GM23338 (cell line): ENCODE measurements around the gene ZNF565. TPM values are rescaled to one million over a fixed set of nuclear protein-coding genes. Genes with fewer than 3 reads are reported as not detected.

ENCODE experiments used
- CREB1 ChIP-seq: fragments of 250-450 bp; sonication (Bioruptor Pico); IDR thresholded peaks from 2 replicates; pipeline ENCODE4 v1.5.0; 2020; ENCODE audit warnings: low read depth, mild to moderate bottlenecking, moderate library complexity
- EZH2 ChIP-seq: fragments of 200-600 bp; sonication (generic); IDR thresholded peaks from one replicate; pipeline ENCODE4 v1.8.0; 2017; ENCODE audit warnings: antibody characterized with exemption, mild to moderate bottlenecking, low read depth; ENCODE audit not compliant: unreplicated experiment
- NANOG ChIP-seq: IDR thresholded peaks from 2 replicates; pipeline ENCODE4 v1.6.1; 2016; ENCODE audit warnings: antibody characterized with exemption, borderline replicate concordance
- POLR2AphosphoS5 ChIP-seq: IDR thresholded peaks from 2 replicates; pipeline ENCODE4 v1.6.1; 2016; ENCODE audit warnings: antibody characterized with exemption, low read depth
- STAT1 ChIP-seq: IDR thresholded peaks from one replicate; pipeline ENCODE4 v1.6.1; 2016; ENCODE audit warnings: antibody characterized with exemption; ENCODE audit not compliant: unreplicated experiment
- ZNF114 ChIP-seq: fragments of 250-450 bp; sonication (Bioruptor Pico); IDR thresholded peaks from 2 replicates; pipeline ENCODE4 v1.5.0; 2020; ENCODE audit warnings: mild to moderate bottlenecking, moderate library complexity
- ZNF331 ChIP-seq: fragments of 250-450 bp; sonication (Bioruptor Pico); IDR thresholded peaks from 2 replicates; pipeline ENCODE4 v1.5.0; 2020; ENCODE audit warnings: low read depth, mild to moderate bottlenecking, moderate library complexity
- polyA plus RNA-seq: library from polyadenylated mRNA; unstranded; fragments of >200 nt; fragmentation: Nextera tagmentation; extraction: Ambion mirVana; gene quantifications from 2 replicates; pipeline ENCODE4 v1.2.1, GENCODE V29; 2016
- total RNA-seq: library from RNA; depleted of rRNA; stranded (reverse); fragments of >200 nt; shearing (Covaris generic); gene quantifications from 2 replicates; pipeline ENCODE4 v1.2.3, GENCODE V29; 2014
- TF ChIP-seq, protein P1 (sequence below): fragments of 250-450 bp; sonication (Bioruptor Pico); IDR thresholded peaks from 2 replicates; pipeline ENCODE4 v1.5.0; 2020; ENCODE audit warnings: mild to moderate bottlenecking, moderate library complexity
- TF ChIP-seq, protein P2 (sequence below): IDR thresholded peaks from 2 replicates; pipeline ENCODE4 v1.6.1; 2016; ENCODE audit warnings: antibody characterized with exemption
- TF ChIP-seq, protein P3 (sequence below): IDR thresholded peaks from one replicate; pipeline ENCODE4 v1.6.1; 2018; ENCODE audit warnings: antibody characterized with exemption; ENCODE audit not compliant: unreplicated experiment
- TF ChIP-seq, protein P4 (sequence below), 2 experiments: fragments of 200-600 bp in 1 of 2; sonication (generic) in 1 of 2; conservative IDR thresholded peaks; 2 replicates each; pipeline versions ENCODE4 v1.5.1 to v1.6.1; 2016 to 2017; ENCODE audit warnings: antibody characterized with exemption in 2 of 2, low read depth in 2 of 2, mild to moderate bottlenecking in 2 of 2, moderate library complexity in 1 of 2

ZNF565 gene
- total and polyA plus RNA-seq, 2 experiments from 2014 or later: 2.4 to 3.2 TPM

DNA sequence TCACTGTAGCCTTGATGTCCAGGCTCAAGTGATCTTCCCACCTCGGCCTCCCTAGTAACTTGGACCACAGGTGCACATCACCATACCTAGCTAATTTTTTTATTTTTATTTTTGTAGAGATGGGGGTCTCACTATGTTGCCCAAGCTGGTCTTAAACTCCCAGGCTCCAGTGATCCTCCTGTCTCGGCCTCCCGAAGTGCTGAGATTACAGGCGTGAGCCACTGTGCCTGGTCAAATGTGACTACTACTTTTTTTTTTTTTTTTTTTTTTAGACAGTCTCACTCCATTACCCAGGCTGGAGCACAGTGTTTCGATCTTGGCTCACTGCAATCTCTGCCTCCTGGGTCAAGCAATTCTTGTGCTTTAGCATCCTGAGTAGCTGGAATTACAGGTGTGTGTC is 41.6 kb downstream of the ZNF565 start (continued):
- TF ChIP-seq, protein P1, sequence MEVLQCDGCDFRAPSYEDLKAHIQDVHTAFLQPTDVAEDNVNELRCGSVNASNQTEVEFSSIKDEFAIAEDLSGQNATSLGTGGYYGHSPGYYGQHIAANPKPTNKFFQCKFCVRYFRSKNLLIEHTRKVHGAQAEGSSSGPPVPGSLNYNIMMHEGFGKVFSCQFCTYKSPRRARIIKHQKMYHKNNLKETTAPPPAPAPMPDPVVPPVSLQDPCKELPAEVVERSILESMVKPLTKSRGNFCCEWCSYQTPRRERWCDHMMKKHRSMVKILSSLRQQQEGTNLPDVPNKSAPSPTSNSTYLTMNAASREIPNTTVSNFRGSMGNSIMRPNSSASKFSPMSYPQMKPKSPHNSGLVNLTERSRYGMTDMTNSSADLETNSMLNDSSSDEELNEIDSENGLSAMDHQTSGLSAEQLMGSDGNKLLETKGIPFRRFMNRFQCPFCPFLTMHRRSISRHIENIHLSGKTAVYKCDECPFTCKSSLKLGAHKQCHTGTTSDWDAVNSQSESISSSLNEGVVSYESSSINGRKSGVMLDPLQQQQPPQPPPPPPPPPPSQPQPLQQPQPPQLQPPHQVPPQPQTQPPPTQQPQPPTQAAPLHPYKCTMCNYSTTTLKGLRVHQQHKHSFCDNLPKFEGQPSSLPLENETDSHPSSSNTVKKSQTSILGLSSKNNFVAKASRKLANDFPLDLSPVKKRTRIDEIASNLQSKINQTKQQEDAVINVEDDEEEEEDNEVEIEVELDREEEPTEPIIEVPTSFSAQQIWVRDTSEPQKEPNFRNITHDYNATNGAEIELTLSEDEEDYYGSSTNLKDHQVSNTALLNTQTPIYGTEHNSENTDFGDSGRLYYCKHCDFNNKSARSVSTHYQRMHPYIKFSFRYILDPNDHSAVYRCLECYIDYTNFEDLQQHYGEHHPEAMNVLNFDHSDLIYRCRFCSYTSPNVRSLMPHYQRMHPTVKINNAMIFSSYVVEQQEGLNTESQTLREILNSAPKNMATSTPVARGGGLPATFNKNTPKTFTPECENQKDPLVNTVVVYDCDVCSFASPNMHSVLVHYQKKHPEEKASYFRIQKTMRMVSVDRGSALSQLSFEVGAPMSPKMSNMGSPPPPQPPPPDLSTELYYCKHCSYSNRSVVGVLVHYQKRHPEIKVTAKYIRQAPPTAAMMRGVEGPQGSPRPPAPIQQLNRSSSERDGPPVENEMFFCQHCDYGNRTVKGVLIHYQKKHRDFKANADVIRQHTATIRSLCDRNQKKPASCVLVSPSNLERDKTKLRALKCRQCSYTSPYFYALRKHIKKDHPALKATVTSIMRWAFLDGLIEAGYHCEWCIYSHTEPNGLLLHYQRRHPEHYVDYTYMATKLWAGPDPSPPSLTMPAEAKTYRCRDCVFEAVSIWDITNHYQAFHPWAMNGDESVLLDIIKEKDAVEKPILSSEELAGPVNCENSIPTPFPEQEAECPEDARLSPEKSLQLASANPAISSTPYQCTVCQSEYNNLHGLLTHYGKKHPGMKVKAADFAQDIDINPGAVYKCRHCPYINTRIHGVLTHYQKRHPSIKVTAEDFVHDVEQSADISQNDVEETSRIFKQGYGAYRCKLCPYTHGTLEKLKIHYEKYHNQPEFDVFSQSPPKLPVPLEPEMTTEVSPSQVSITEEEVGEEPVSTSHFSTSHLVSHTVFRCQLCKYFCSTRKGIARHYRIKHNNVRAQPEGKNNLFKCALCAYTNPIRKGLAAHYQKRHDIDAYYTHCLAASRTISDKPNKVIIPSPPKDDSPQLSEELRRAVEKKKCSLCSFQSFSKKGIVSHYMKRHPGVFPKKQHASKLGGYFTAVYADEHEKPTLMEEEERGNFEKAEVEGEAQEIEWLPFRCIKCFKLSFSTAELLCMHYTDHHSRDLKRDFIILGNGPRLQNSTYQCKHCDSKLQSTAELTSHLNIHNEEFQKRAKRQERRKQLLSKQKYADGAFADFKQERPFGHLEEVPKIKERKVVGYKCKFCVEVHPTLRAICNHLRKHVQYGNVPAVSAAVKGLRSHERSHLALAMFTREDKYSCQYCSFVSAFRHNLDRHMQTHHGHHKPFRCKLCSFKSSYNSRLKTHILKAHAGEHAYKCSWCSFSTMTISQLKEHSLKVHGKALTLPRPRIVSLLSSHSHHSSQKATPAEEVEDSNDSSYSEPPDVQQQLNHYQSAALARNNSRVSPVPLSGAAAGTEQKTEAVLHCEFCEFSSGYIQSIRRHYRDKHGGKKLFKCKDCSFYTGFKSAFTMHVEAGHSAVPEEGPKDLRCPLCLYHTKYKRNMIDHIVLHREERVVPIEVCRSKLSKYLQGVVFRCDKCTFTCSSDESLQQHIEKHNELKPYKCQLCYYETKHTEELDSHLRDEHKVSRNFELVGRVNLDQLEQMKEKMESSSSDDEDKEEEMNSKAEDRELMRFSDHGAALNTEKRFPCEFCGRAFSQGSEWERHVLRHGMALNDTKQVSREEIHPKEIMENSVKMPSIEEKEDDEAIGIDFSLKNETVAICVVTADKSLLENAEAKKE (CRISPR knock-in tag): no peak
- TF ChIP-seq STAT1 (no peak), POLR2AphosphoS5 (no peak), ZNF114 (CRISPR knock-in tag) (no peak), CREB1 (CRISPR knock-in tag) (no peak), NANOG (no peak), EZH2 (no peak), ZNF331 (CRISPR knock-in tag) (no peak)
- TF ChIP-seq, protein P2, sequence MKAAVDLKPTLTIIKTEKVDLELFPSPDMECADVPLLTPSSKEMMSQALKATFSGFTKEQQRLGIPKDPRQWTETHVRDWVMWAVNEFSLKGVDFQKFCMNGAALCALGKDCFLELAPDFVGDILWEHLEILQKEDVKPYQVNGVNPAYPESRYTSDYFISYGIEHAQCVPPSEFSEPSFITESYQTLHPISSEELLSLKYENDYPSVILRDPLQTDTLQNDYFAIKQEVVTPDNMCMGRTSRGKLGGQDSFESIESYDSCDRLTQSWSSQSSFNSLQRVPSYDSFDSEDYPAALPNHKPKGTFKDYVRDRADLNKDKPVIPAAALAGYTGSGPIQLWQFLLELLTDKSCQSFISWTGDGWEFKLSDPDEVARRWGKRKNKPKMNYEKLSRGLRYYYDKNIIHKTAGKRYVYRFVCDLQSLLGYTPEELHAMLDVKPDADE: no peak
- TF ChIP-seq, protein P3, sequence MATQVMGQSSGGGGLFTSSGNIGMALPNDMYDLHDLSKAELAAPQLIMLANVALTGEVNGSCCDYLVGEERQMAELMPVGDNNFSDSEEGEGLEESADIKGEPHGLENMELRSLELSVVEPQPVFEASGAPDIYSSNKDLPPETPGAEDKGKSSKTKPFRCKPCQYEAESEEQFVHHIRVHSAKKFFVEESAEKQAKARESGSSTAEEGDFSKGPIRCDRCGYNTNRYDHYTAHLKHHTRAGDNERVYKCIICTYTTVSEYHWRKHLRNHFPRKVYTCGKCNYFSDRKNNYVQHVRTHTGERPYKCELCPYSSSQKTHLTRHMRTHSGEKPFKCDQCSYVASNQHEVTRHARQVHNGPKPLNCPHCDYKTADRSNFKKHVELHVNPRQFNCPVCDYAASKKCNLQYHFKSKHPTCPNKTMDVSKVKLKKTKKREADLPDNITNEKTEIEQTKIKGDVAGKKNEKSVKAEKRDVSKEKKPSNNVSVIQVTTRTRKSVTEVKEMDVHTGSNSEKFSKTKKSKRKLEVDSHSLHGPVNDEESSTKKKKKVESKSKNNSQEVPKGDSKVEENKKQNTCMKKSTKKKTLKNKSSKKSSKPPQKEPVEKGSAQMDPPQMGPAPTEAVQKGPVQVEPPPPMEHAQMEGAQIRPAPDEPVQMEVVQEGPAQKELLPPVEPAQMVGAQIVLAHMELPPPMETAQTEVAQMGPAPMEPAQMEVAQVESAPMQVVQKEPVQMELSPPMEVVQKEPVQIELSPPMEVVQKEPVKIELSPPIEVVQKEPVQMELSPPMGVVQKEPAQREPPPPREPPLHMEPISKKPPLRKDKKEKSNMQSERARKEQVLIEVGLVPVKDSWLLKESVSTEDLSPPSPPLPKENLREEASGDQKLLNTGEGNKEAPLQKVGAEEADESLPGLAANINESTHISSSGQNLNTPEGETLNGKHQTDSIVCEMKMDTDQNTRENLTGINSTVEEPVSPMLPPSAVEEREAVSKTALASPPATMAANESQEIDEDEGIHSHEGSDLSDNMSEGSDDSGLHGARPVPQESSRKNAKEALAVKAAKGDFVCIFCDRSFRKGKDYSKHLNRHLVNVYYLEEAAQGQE: no peak
- TF ChIP-seq, protein P4, sequence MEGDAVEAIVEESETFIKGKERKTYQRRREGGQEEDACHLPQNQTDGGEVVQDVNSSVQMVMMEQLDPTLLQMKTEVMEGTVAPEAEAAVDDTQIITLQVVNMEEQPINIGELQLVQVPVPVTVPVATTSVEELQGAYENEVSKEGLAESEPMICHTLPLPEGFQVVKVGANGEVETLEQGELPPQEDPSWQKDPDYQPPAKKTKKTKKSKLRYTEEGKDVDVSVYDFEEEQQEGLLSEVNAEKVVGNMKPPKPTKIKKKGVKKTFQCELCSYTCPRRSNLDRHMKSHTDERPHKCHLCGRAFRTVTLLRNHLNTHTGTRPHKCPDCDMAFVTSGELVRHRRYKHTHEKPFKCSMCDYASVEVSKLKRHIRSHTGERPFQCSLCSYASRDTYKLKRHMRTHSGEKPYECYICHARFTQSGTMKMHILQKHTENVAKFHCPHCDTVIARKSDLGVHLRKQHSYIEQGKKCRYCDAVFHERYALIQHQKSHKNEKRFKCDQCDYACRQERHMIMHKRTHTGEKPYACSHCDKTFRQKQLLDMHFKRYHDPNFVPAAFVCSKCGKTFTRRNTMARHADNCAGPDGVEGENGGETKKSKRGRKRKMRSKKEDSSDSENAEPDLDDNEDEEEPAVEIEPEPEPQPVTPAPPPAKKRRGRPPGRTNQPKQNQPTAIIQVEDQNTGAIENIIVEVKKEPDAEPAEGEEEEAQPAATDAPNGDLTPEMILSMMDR (conservative IDR thresholded peaks at IDR 0.05; ENCODE audit: low read depth in 2 of 2): no peak
